ENCODE data around the gene ZNF365. TPM values are rescaled to one million over a fixed set of nuclear protein-coding genes. Genes with fewer than 3 reads are reported as not detected.

Gene ZNF365
- total RNA-seq, result 1 to 10 TPM in 3 of 8 experiments, under 1 TPM in 4, not detected in 1; 0.09 to 5.6 (median 0.92) TPM

DNA sequence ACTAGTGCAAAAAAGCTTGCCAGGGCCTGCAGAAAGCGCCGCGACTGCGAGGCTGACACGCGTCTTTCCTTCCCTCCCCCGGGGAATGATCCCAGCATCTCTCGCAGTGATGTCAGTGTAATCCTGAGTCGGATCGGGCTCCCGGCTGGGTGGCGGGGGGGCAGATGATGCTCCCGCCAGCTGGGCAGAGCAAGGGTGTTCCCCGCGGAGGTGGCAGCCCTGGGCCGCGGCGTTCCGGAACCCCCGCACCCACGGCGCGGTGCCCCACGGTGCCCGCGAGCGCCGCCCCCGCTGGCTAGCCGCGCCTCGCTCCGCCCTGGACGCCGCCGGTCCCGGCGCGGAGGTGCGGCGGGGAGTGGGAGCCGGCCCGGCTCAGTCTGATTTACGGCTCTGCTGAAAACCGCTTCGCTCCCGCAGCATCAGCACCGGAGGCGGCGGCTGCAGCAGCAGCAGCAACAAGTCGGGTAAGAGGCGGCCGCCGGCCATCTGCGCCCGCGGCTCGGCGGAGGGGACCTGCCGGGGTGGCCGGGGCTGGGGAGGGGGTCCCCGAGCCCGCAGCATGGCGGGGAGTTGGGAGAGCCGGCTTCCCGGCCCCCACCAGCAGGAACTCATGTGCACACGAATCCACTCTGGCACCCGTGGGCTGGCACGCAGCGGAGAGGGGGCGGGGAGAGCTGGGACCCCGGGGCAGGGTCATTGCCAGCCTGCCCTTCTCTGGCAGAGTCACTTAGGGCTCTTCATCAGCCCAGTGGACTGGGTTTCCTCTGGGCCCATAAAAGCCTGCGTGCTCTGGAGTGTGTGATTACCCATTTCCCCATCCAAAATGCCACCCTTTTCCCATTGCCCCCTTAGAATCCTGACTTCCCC lies at the start of gene ZNF365:
Gene ZNF365 (plus strand): TSS at position 375 of the 867 bp plus-strand sequence. CDS start 1,825 bp downstream, outside the sequence.
- Histone ChIP-seq H3K4me1 (replicated peaks in 1 of 2) (peaks cover 0 to 2% of the 10 kb centered on the region in 2 donors), H3K27ac (peak within 1 kb of the TSS in 1 of 2 donors; percentile 23), H3K4me3 (peak within 1 kb of the TSS; percentile 52 to 76 (median 55))
- peak; percentile 93 to 97 (median 94) for ATAC-seq (replicated peaks in 6 of 8)
- in situ Hi-C loops (cut with MboI; ENCODE audit: low pct_unique_long_range_greater_than_20kb in 2 of 9, low sequenced_read_pairs in 9 of 9, unreplicated experiment in 9 of 9), result no loop called here
- WGBS, 10 experiments, result 0 to 40% methylated on average over 1 to 4 of the region's 73 CpGs; no CpG with 5 or more reads in 8 of the 10 experiments

DNA sequence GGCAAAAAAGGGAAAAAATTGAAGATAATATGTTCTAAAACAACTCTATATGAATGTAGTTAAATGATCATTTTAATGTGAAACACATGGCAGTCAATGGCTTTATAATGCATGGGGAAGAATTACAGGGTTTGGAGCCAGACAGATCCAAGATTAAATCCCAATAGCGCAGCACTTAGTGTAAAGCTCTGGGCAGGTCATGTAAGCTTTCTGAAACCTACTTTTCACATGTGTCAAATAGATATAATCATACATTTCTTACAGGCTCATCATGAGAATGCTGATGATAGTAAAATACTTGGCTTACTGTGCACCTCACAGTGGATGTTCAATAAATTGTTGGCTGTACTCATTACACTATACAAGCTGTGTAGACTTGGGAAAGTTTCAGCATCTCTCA lies 48.0 kb upstream of the ZNF365 start:
- WGBS, 10 experiments, result 0 to 100% (median 96%) methylated on average over 1 of the region's 1 CpG; no CpG with 5 or more reads in 2 of the 10 experiments
- in situ Hi-C loops (cut with MboI; ENCODE audit: low pct_unique_long_range_greater_than_20kb in 2 of 9, low sequenced_read_pairs in 9 of 9, unreplicated experiment in 9 of 9), result no loop called here
- ATAC-seq (replicated peaks in 6 of 8), result no peak

GRCh38 chr10:62327885-62328284 lies 46.3 kb upstream of the ZNF365 start:
- Histone ChIP-seq H3K27ac (no peak overlapping the region), H3K4me3 (no peak overlapping the region), H3K4me1 (replicated peaks in 1 of 2) (no peaks in the 10 kb centered on the region)
- ATAC-seq (replicated peaks in 6 of 8), result peak in 4 of 8 experiments; percentile 17 to 74 (median 46)
- WGBS, 10 experiments, result 33 to 100% (median 66%) methylated on average over 1 to 3 of the region's 3 CpGs
- in situ Hi-C loops (cut with MboI; ENCODE audit: low pct_unique_long_range_greater_than_20kb in 2 of 9, low sequenced_read_pairs in 9 of 9, unreplicated experiment in 9 of 9), result no loop called here

More for the DNA sequence above, 48.0 kb upstream of the ZNF365 start:
- H3K4me3 ChIP-seq, result no peak overlapping the region
- no peaks in the 10 kb centered on the region for H3K4me1 ChIP-seq (replicated peaks in 1 of 2)
- no peak overlapping the region for H3K27ac ChIP-seq

DNA sequence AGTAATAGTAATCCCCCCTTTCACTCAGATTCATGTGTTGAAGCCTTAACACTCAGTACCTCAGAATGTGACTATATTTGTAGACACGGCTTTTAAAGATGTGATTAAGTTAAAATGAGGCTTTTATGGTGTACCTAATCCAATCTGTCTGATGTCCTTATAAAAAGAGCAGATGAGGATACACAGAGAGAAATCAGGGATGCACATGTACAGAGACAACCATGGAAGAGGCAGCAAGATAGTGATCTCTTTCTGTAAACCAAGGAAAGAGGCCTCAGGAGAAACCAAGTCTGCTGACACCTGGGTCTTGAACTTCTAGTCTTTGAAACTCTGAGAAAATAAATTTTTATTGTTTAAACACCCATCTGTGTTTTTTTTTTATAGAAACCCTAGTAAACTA lies 44.0 kb upstream of the ZNF365 start:
- no peak overlapping the region for H3K4me3 ChIP-seq
- H3K4me1 ChIP-seq (replicated peaks in 1 of 2), result no peaks in the 10 kb centered on the region
- in situ Hi-C loops (cut with MboI; ENCODE audit: low pct_unique_long_range_greater_than_20kb in 2 of 9, low sequenced_read_pairs in 9 of 9, unreplicated experiment in 9 of 9), result no loop called here
- ATAC-seq (replicated peaks in 6 of 8), result no peak
- no peak overlapping the region for H3K27ac ChIP-seq
- WGBS, 10 experiments, result 50 to 100% (median 80%) methylated on average over 1 of the region's 1 CpG; no CpG with 5 or more reads in 1 of the 10 experiments

- in situ Hi-C loops (cut with MboI; ENCODE audit: low pct_unique_long_range_greater_than_20kb in 2 of 9, low sequenced_read_pairs in 9 of 9, unreplicated experiment in 9 of 9), result no loop called here
- H3K27ac ChIP-seq, result no peak overlapping the region
- H3K4me3 ChIP-seq, result no peak overlapping the region
- no peak for ATAC-seq (replicated peaks in 6 of 8)
- H3K4me1 ChIP-seq (replicated peaks in 1 of 2), result no peaks in the 10 kb centered on the region
These were observed 41.8 kb upstream of the ZNF365 start for GRCh38 chr10:62332406-62332805.

GRCh38 chr10:62333135-62333889 lies 40.9 kb upstream of the ZNF365 start:
- Histone ChIP-seq H3K4me1 (replicated peaks in 1 of 2) (no peaks in the 10 kb centered on the region), H3K27ac (no peak overlapping the region), H3K4me3 (no peak overlapping the region)
- WGBS, 10 experiments, result 0 to 76% (median 48%) methylated on average over 1 to 3 of the region's 3 CpGs; no CpG with 5 or more reads in 1 of the 10 experiments
- ATAC-seq (replicated peaks in 6 of 8), result no peak
- in situ Hi-C loops (cut with MboI; ENCODE audit: low pct_unique_long_range_greater_than_20kb in 2 of 9, low sequenced_read_pairs in 9 of 9, unreplicated experiment in 9 of 9), result no loop called here

- in situ Hi-C loops (cut with MboI; ENCODE audit: low pct_unique_long_range_greater_than_20kb in 2 of 9, low sequenced_read_pairs in 9 of 9, unreplicated experiment in 9 of 9), result no loop called here
These were observed 40.0 kb upstream of the ZNF365 start for GRCh38 chr10:62333988-62334682.

GRCh38 chr10:62335326-62335725 lies 38.8 kb upstream of the ZNF365 start:
- 50 to 100% (median 86%) methylated on average over 1 to 2 of the region's 2 CpGs; no CpG with 5 or more reads in 1 of the 10 experiments for WGBS, 10 experiments
- Histone ChIP-seq H3K4me1 (replicated peaks in 1 of 2) (no peaks in the 10 kb centered on the region), H3K27ac (no peak overlapping the region), H3K4me3 (no peak overlapping the region)
- no peak for ATAC-seq (replicated peaks in 6 of 8)
- in situ Hi-C loops (cut with MboI; ENCODE audit: low pct_unique_long_range_greater_than_20kb in 2 of 9, low sequenced_read_pairs in 9 of 9, unreplicated experiment in 9 of 9), result no loop called here

More at GRCh38 chr10:62333988-62334682, 40.0 kb upstream of the ZNF365 start:
- no peaks in the 10 kb centered on the region for H3K4me1 ChIP-seq (replicated peaks in 1 of 2)
- no peak overlapping the region for H3K4me3 ChIP-seq
- no peak for ATAC-seq (replicated peaks in 6 of 8)
- H3K27ac ChIP-seq, result no peak overlapping the region

- Histone ChIP-seq H3K4me3 (no peak overlapping the region), H3K4me1 (replicated peaks in 1 of 2) (no peaks in the 10 kb centered on the region), H3K27ac (no peak overlapping the region)
- peak in 2 of 8 experiments; percentile 55 to 56 for ATAC-seq (replicated peaks in 6 of 8)
- 60 to 100% (median 100%) methylated on average over 1 of the region's 1 CpG; no CpG with 5 or more reads in 2 of the 10 experiments for WGBS, 10 experiments
- in situ Hi-C loops (cut with MboI; ENCODE audit: low pct_unique_long_range_greater_than_20kb in 2 of 9, low sequenced_read_pairs in 9 of 9, unreplicated experiment in 9 of 9), result no loop called here
These were observed 37.8 kb upstream of the ZNF365 start for GRCh38 chr10:62336404-62336803.

GRCh38 chr10:62341419-62341818 lies 32.8 kb upstream of the ZNF365 start:
- in situ Hi-C loops (cut with MboI; ENCODE audit: low pct_unique_long_range_greater_than_20kb in 2 of 9, low sequenced_read_pairs in 9 of 9, unreplicated experiment in 9 of 9), result no loop called here
- Histone ChIP-seq H3K4me3 (no peak overlapping the region), H3K27ac (no peak overlapping the region), H3K4me1 (replicated peaks in 1 of 2) (no peaks in the 10 kb centered on the region)
- no peak for ATAC-seq (replicated peaks in 6 of 8)

- ATAC-seq (replicated peaks in 6 of 8), result no peak
- WGBS, 10 experiments, result 75 to 100% (median 92%) methylated on average over 1 of the region's 1 CpG; no CpG with 5 or more reads in 4 of the 10 experiments
- Histone ChIP-seq H3K4me1 (replicated peaks in 1 of 2) (no peaks in the 10 kb centered on the region), H3K27ac (no peak overlapping the region), H3K4me3 (no peak overlapping the region)
- in situ Hi-C loops (cut with MboI; ENCODE audit: low pct_unique_long_range_greater_than_20kb in 2 of 9, low sequenced_read_pairs in 9 of 9, unreplicated experiment in 9 of 9), result no loop called here
These were observed 31.2 kb upstream of the ZNF365 start for GRCh38 chr10:62343000-62343399.

DNA sequence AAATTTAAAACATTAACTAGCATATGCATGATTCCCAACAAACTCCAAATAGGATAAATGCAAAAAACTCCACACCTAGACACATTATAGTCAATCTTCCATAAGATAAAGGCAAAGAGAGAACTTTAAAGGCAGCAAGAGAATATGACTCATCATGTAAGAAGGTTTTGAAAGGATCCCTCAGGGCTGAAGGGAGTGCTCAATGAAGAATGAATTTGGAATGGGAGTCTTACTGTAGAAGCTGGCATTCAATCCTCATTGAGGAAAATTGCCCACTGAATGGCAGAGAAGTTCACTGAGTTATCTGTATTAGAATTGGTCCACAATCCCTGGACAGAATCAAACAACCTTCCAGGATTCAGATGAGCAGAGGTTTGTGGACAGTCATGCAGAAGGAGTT lies 26.1 kb upstream of the ZNF365 start:
- Histone ChIP-seq H3K4me3 (no peak overlapping the region), H3K4me1 (replicated peaks in 1 of 2) (no peaks in the 10 kb centered on the region), H3K27ac (no peak overlapping the region)
- in situ Hi-C loops (cut with MboI; ENCODE audit: low pct_unique_long_range_greater_than_20kb in 2 of 9, low sequenced_read_pairs in 9 of 9, unreplicated experiment in 9 of 9), result no loop called here
- peak in 1 of 8 experiments; percentile 15 for ATAC-seq (replicated peaks in 6 of 8)

GRCh38 chr10:62352356-62352970 lies 21.7 kb upstream of the ZNF365 start:
- Histone ChIP-seq H3K27ac (no peak overlapping the region), H3K4me1 (replicated peaks in 1 of 2) (no peaks in the 10 kb centered on the region), H3K4me3 (no peak overlapping the region)
- in situ Hi-C loops (cut with MboI; ENCODE audit: low pct_unique_long_range_greater_than_20kb in 2 of 9, low sequenced_read_pairs in 9 of 9, unreplicated experiment in 9 of 9), result no loop called here
- peak in 2 of 8 experiments; percentile 94 to 97 for ATAC-seq (replicated peaks in 6 of 8)

Data from motor neuron (in vitro differentiated cells).